Astrocyte (in vitro differentiated cells and primary cell): Measurements from ENCODE around the gene DNAJB1.

Experiments
- CTCF ChIP-seq: IDR thresholded peaks from 2 replicates; pipeline ENCODE4 v1.5.1; 2011; ENCODE audit warnings: low read depth, mild to moderate bottlenecking, inconsistent platforms, low read length, moderate library complexity; ENCODE audit not compliant: insufficient read depth
- EZH2 ChIP-seq: IDR thresholded peaks from 2 replicates; pipeline ENCODE4 v1.6.1; 2012; ENCODE audit warnings: mild to moderate bottlenecking, low read length, inconsistent platforms; ENCODE audit not compliant: insufficient read depth

DNA sequence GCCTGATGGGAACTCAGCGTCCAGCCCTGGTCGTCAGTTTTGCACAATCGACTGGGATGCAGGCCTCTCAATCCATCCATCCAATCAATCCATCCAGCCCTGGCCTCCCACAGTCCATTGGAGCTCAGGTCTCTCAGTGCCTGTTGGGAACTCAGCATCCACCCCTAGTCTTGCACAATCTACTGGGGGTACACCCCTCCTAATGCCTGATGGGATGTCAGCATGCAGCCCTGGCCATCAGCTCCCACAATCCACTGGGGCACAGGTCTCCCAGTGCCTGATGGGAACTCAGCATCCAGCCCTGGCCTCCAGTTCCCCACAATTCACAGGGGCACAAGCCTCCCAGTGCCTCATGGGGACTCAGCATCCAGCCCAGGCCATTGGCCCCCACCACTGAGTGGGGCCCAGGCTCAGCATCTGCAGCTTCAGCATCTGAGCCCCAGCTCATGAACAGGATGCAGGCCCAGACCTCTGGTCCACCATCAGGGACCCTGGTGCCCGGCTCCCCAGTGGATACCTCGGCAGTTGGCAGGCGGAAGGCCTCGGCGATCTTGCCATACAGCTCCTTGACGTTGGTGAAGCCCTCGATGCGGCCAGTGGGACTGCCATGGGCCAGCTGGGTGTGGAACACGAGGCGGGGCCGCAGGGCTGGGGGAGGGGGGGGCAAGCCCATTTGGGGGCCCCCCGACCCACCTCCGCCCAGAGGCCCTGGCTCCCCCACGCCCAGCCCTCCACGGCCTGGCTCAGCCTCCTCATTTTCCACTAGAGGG, 35.8 kb downstream of the DNAJB1 start:
- TF ChIP-seq CTCF, result no peak
- no peak for TF ChIP-seq EZH2
